Upper lobe of right lung (tissue), 1 donor: ENCODE data around the gene CMC4. TPM values are rescaled to one million over a fixed set of nuclear protein-coding genes. Genes with fewer than 3 reads are reported as not detected.

ENCODE experiments used
- ATAC-seq: fragments of 200-7000 bp; cut with Tn5 transposase; one replicate; pipeline ENCODE4 v1.9.1; 2020; ENCODE audit warnings: mild to moderate bottlenecking, moderate library complexity
- DNase-seq: peaks from one replicate; pipeline ENCODE4 v3.0.0-alpha.2; 2020
- H3K27ac ChIP-seq: fragments of 200-600 bp; one replicate; pipeline ENCODE4 v1.8.0; 2022
- H3K27me3 ChIP-seq: fragments of 200-600 bp; one replicate; pipeline ENCODE4 v1.8.0; 2022; ENCODE audit warnings: mild to moderate bottlenecking
- H3K36me3 ChIP-seq: fragments of 200-600 bp; one replicate; pipeline ENCODE4 v1.8.0; 2022
- H3K4me1 ChIP-seq: fragments of 200-600 bp; one replicate; pipeline ENCODE4 v1.8.0; 2022
- H3K4me3 ChIP-seq: fragments of 200-600 bp; one replicate; pipeline ENCODE4 v1.8.0; 2022; ENCODE audit warnings: mild to moderate bottlenecking
- H3K9me3 ChIP-seq: fragments of 200-600 bp; one replicate; pipeline ENCODE4 v1.8.0; 2022
- CTCF ChIP-seq: fragments of 200-600 bp; IDR thresholded peaks from one replicate; pipeline ENCODE4 v1.8.0; 2022; ENCODE audit warnings: antibody characterized with exemption
- intact Hi-C: fragments of 100-400 bp; cut with DNase I; formaldehyde crosslinking; loops from one replicate; pipeline ENCODE4 v1.11.0; 2022
- total RNA-seq: library from RNA; stranded (reverse); fragmentation: NEBNext Ultra II Directional; extraction: Animal tissue kit (Norgen Biotek cat#: 25700); gene quantifications from one replicate; pipeline ENCODE4 v1.2.1, GENCODE V29; 2021
- donor health status: DM: no; HTN: yes; CAD: no; lungs with severe emphysema.

The CMC4 gene
- total RNA-seq, 1 donor from 2014 or later, result 6.6 TPM

- DNase-seq (no peak), ATAC-seq (no peak)
- peak overlapping the region; percentile 94 for H3K27ac ChIP-seq
- H3K36me3 ChIP-seq, result no peaks in the 10 kb centered on the region
- no peak for TF ChIP-seq CTCF
- no peaks in the 10 kb centered on the region for H3K27me3 ChIP-seq
- H3K4me3 ChIP-seq, result peak overlapping the region; percentile 60
- peaks cover 3% of the 10 kb centered on the region for H3K4me1 ChIP-seq
- intact Hi-C loops, result no loop called here
- no peaks in the 10 kb centered on the region for H3K9me3 ChIP-seq
Measured at GRCh38 chrX:155026420-155026726, 44.6 kb downstream of the CMC4 start.

GRCh38 chrX:155023907-155024833 is 46.8 kb downstream of the CMC4 start:
- no peak for TF ChIP-seq CTCF
- DNase-seq, result no peak
- Histone ChIP-seq H3K4me3 (no peak overlapping the region), H3K9me3 (no peaks in the 10 kb centered on the region), H3K4me1 (peaks cover 3% of the 10 kb centered on the region), H3K36me3 (no peaks in the 10 kb centered on the region), H3K27ac (no peak overlapping the region), H3K27me3 (no peaks in the 10 kb centered on the region)
- ATAC-seq, result no peak
- intact Hi-C loops, result no loop called here

GRCh38 chrX:155022585-155022984 is 48.4 kb downstream of the CMC4 start, which contains the start of gene F8:
Gene F8 (minus strand): TSS chrX:155022723. CDS start chrX:155022552, 171 bp downstream.
- Histone ChIP-seq H3K27ac (no peak within 1 kb of the TSS), H3K4me1 (no peaks in the 10 kb centered on the region), H3K36me3 (no peaks in the 10 kb centered on the region), H3K4me3 (peak within 1 kb of the TSS; percentile 2), H3K27me3 (no peaks in the 10 kb centered on the region), H3K9me3 (no peaks in the 10 kb centered on the region)
- ATAC-seq (no peak), DNase-seq (no peak)
- no peak for TF ChIP-seq CTCF
- intact Hi-C loops, result no loop called here

- no peak for DNase-seq
- intact Hi-C loops, result no loop called here
- Histone ChIP-seq H3K27me3 (no peaks in the 10 kb centered on the region), H3K4me1 (no peaks in the 10 kb centered on the region), H3K36me3 (no peaks in the 10 kb centered on the region), H3K9me3 (no peaks in the 10 kb centered on the region), H3K27ac (no peak overlapping the region), H3K4me3 (no peak overlapping the region)
- no peak for ATAC-seq
- TF ChIP-seq CTCF, result no peak
Measured at GRCh38 chrX:155020591-155020990, 50.3 kb downstream of the CMC4 start.

Other genes starting within 250 kb of the CMC4 start
- gene SMIM9, start 236.5 kb downstream of the CMC4 start, total RNA-seq, result not detected
- 42.9 TPM for gene F8A1, start 184.8 kb downstream of the CMC4 start, total RNA-seq
- gene F8, start 48.4 kb downstream of the CMC4 start, total RNA-seq, result 12.7 TPM
- gene FUNDC2, start 44.3 kb downstream of the CMC4 start, total RNA-seq, result 79.1 TPM
- gene MTCP1, start within 50 bp of the CMC4 start, total RNA-seq, result 16.8 TPM
- 16.7 TPM for gene BRCC3, start 372 bp upstream of the CMC4 start, total RNA-seq
- gene VBP1, start 145.3 kb upstream of the CMC4 start, total RNA-seq, result 33.9 TPM
- gene RAB39B, start 193.4 kb upstream of the CMC4 start, total RNA-seq, result 0.75 TPM